MG63 (cell line): ENCODE results near the gene KLRB1. TPM values are rescaled to one million over a fixed set of nuclear protein-coding genes. Genes with fewer than 3 reads are reported as not detected.
"Not testable (repeated sequence)": the region's sequence is repeated elsewhere in the genome, so short reads cannot be mapped to it uniquely, and the experiment has no call there.

Experiments used
- DNase-seq: peaks from one replicate; pipeline ENCODE4 v3.0.0-alpha.2; 2020
- H3K27me3 ChIP-seq: fragments of 250-450 bp; sonication (Bioruptor Pico); 2 replicates; pipeline ENCODE4 v1.5.1; 2020; ENCODE audit warnings: mild to moderate bottlenecking, moderate library complexity
- H3K36me3 ChIP-seq: fragments of 250-450 bp; sonication (Bioruptor Pico); 2 replicates; pipeline ENCODE4 v1.5.1; 2020; ENCODE audit warnings: mild to moderate bottlenecking, moderate library complexity
- H3K4me3 ChIP-seq: fragments of 250-450 bp; sonication (Bioruptor Pico); 2 replicates; pipeline ENCODE4 v1.5.1; 2020; ENCODE audit warnings: mild to moderate bottlenecking, moderate library complexity
- H3K9me3 ChIP-seq: fragments of 250-450 bp; sonication (Bioruptor Pico); 2 replicates; pipeline ENCODE4 v1.5.1; 2020; ENCODE audit warnings: mild to moderate bottlenecking, moderate library complexity
- total RNA-seq: library from RNA; depleted of rRNA; stranded (reverse); fragments of >200 nt; shearing (Covaris generic); gene quantifications from 2 replicates; pipeline ENCODE4 v1.2.3, GENCODE V29; 2014; ENCODE audit warnings: low replicate concordance

KLRB1 gene
- total RNA-seq, 1 experiment from 2014 or later: not detected

- H3K27me3 ChIP-seq: no peaks in the 10 kb centered on the region
- no peaks in the 10 kb centered on the region for H3K36me3 ChIP-seq
- peak; percentile 7 for DNase-seq
- H3K4me3 ChIP-seq: no peak overlapping the region
- H3K9me3 ChIP-seq: no peaks in the 10 kb centered on the region
Observed at GRCh38 chr12:9634177-9634803, 26.6 kb upstream of the KLRB1 start.

GRCh38 chr12:9632766-9633165 is 25.1 kb upstream of the KLRB1 start:
- Histone ChIP-seq H3K9me3 (no peaks in the 10 kb centered on the region), H3K4me3 (no peak overlapping the region), H3K27me3 (no peaks in the 10 kb centered on the region), H3K36me3 (no peaks in the 10 kb centered on the region)
- DNase-seq: no peak

- Histone ChIP-seq H3K27me3 (0 out of 2 replicates have a peak, but pooled peaks cover 3% of the 10 kb centered on the region), H3K4me3 (no peak overlapping the region), H3K9me3 (no peaks in the 10 kb centered on the region; the same call in 1 of the 2 replicates), H3K36me3 (no peaks in the 10 kb centered on the region)
- no peak for DNase-seq
Observed at GRCh38 chr12:9626821-9627220, 19.1 kb upstream of the KLRB1 start.

GRCh38 chr12:9626291-9626690 is 18.6 kb upstream of the KLRB1 start:
- H3K27me3 ChIP-seq: 0 out of 2 replicates have a peak, but pooled peaks cover 3% of the 10 kb centered on the region
- no peaks in the 10 kb centered on the region for H3K36me3 ChIP-seq
- DNase-seq: no peak
- H3K4me3 ChIP-seq: no peak overlapping the region
- no peaks in the 10 kb centered on the region; the same call in 1 of the 2 replicates for H3K9me3 ChIP-seq

- H3K27me3 ChIP-seq: 0 out of 2 replicates have a peak, but pooled peaks cover 3% of the 10 kb centered on the region
- no peak for DNase-seq
- no peaks in the 10 kb centered on the region for H3K36me3 ChIP-seq
- H3K9me3 ChIP-seq: no peaks in the 10 kb centered on the region; the same call in 1 of the 2 replicates
- H3K4me3 ChIP-seq: no peak overlapping the region
Observed at GRCh38 chr12:9625019-9625418, 17.3 kb upstream of the KLRB1 start.

GRCh38 chr12:9619411-9620179 is 11.9 kb upstream of the KLRB1 start:
- Histone ChIP-seq H3K9me3 (no peaks in the 10 kb centered on the region; the same call in 1 of the 2 replicates), H3K4me3 (no peak overlapping the region), H3K36me3 (no peaks in the 10 kb centered on the region), H3K27me3 (0 out of 2 replicates have a peak, but pooled peaks cover 3% of the 10 kb centered on the region)
- no peak for DNase-seq

- not testable (repeated sequence) for DNase-seq, H3K4me3 ChIP-seq, H3K27me3 ChIP-seq, H3K9me3 ChIP-seq, H3K36me3 ChIP-seq
Observed at GRCh38 chr12:9618906-9619305, 11.2 kb upstream of the KLRB1 start.

GRCh38 chr12:9617124-9617523 is 9.4 kb upstream of the KLRB1 start:
- DNase-seq: no peak
- no peaks in the 10 kb centered on the region for H3K36me3 ChIP-seq
- H3K27me3 ChIP-seq: no peaks in the 10 kb centered on the region
- no peak overlapping the region for H3K4me3 ChIP-seq
- H3K9me3 ChIP-seq: no peaks in the 10 kb centered on the region

GRCh38 chr12:9615420-9616136 is 7.9 kb upstream of the KLRB1 start:
- Histone ChIP-seq H3K36me3 (no peaks in the 10 kb centered on the region), H3K27me3 (no peaks in the 10 kb centered on the region), H3K4me3 (no peak overlapping the region), H3K9me3 (no peaks in the 10 kb centered on the region)
- no peak for DNase-seq

- not testable (repeated sequence) for H3K36me3 ChIP-seq, DNase-seq, H3K9me3 ChIP-seq, H3K4me3 ChIP-seq, H3K27me3 ChIP-seq
Observed at GRCh38 chr12:9610606-9611005, 2.9 kb upstream of the KLRB1 start.

GRCh38 chr12:9606736-9607372 is 862 bp downstream of the KLRB1 start:
- Histone ChIP-seq H3K27me3 (no peaks in the 10 kb centered on the region), H3K9me3 (no peaks in the 10 kb centered on the region), H3K36me3 (no peaks in the 10 kb centered on the region), H3K4me3 (no peak overlapping the region)
- no peak for DNase-seq

GRCh38 chr12:9606247-9606646 is 1.5 kb downstream of the KLRB1 start:
- H3K9me3 ChIP-seq: no peaks in the 10 kb centered on the region
- H3K27me3 ChIP-seq: no peaks in the 10 kb centered on the region
- DNase-seq: no peak
- no peaks in the 10 kb centered on the region for H3K36me3 ChIP-seq
- no peak overlapping the region for H3K4me3 ChIP-seq

GRCh38 chr12:9605483-9605882 is 2.2 kb downstream of the KLRB1 start:
- Histone ChIP-seq H3K27me3 (no peaks in the 10 kb centered on the region), H3K9me3 (no peaks in the 10 kb centered on the region), H3K4me3 (no peak overlapping the region), H3K36me3 (no peaks in the 10 kb centered on the region)
- no peak for DNase-seq

- no peaks in the 10 kb centered on the region for H3K36me3 ChIP-seq
- no peak overlapping the region for H3K4me3 ChIP-seq
- no peaks in the 10 kb centered on the region for H3K27me3 ChIP-seq
- H3K9me3 ChIP-seq: no peaks in the 10 kb centered on the region
- no peak for DNase-seq
Observed at GRCh38 chr12:9604287-9604686, 3.4 kb downstream of the KLRB1 start.

GRCh38 chr12:9600426-9600825 is 7.3 kb downstream of the KLRB1 start:
- DNase-seq: not testable (repeated sequence)

GRCh38 chr12:9598363-9598762 is 9.4 kb downstream of the KLRB1 start:
- DNase-seq: no peak
- H3K27me3 ChIP-seq: peaks cover 2% of the 10 kb centered on the region; the same call in 1 of the 2 replicates
- no peaks in the 10 kb centered on the region for H3K9me3 ChIP-seq
- no peak overlapping the region for H3K4me3 ChIP-seq
- H3K36me3 ChIP-seq: no peaks in the 10 kb centered on the region

More at GRCh38 chr12:9600426-9600825, 7.3 kb downstream of the KLRB1 start:
- H3K9me3 ChIP-seq, H3K27me3 ChIP-seq, H3K4me3 ChIP-seq, H3K36me3 ChIP-seq: not testable (repeated sequence)

GRCh38 chr12:9597365-9597764 is 10.4 kb downstream of the KLRB1 start:
- no peak overlapping the region for H3K4me3 ChIP-seq
- H3K27me3 ChIP-seq: peaks cover 4% of the 10 kb centered on the region; the same call in 1 of the 2 replicates
- DNase-seq: no peak
- no peaks in the 10 kb centered on the region for H3K36me3 ChIP-seq
- H3K9me3 ChIP-seq: no peaks in the 10 kb centered on the region
